Measurements from ENCODE around the gene MPIG6B.

MPIG6B gene

GRCh38 chr6:31739639-31740396 lies 16.6 kb downstream of the MPIG6B start, which contains the start of gene MSH5:
MSH5 (plus strand) TSS chr6:31740005; CDS start chr6:31740467, 462 bp downstream.
- peak; percentile 93 for DNase-seq

- DNase-seq, result no peak
Measured at GRCh38 chr6:31740397-31741223, 17.4 kb downstream of the MPIG6B start.

GRCh38 chr6:31741815-31742214 lies 18.6 kb downstream of the MPIG6B start:
- no peak for DNase-seq

GRCh38 chr6:31742894-31743293 lies 19.7 kb downstream of the MPIG6B start:
- no peak for DNase-seq

- no peak for DNase-seq
Measured at GRCh38 chr6:31744422-31744821, 21.2 kb downstream of the MPIG6B start.

- DNase-seq, result no peak
Measured at GRCh38 chr6:31749301-31750036, 26.3 kb downstream of the MPIG6B start.

- no peak for DNase-seq
Measured at GRCh38 chr6:31750411-31751022, 27.3 kb downstream of the MPIG6B start.

GRCh38 chr6:31752739-31753319 lies 29.7 kb downstream of the MPIG6B start:
- no peak for DNase-seq

GRCh38 chr6:31758281-31758680 lies 35.1 kb downstream of the MPIG6B start:
- DNase-seq, result no peak

GRCh38 chr6:31760790-31761189 lies 37.6 kb downstream of the MPIG6B start:
- no peak for DNase-seq

- DNase-seq, result no peak
Measured at GRCh38 chr6:31761343-31761742, 38.2 kb downstream of the MPIG6B start.

GRCh38 chr6:31762356-31762755 lies 39.2 kb downstream of the MPIG6B start, which contains the start of gene SAPCD1:
SAPCD1 (plus strand) TSS chr6:31762656; CDS start chr6:31763055, 399 bp downstream.
- DNase-seq, result no peak

- DNase-seq, result no peak
Measured at GRCh38 chr6:31762878-31763618, 39.9 kb downstream of the MPIG6B start.

GRCh38 chr6:31763619-31763940 lies 40.4 kb downstream of the MPIG6B start:
- DNase-seq, result no peak

- no peak for DNase-seq
Measured at GRCh38 chr6:31764198-31764597, 41.0 kb downstream of the MPIG6B start.

- DNase-seq, result no peak
Measured at GRCh38 chr6:31765559-31765909, 42.4 kb downstream of the MPIG6B start.

GRCh38 chr6:31765910-31766794 lies 43.0 kb downstream of the MPIG6B start:
- DNase-seq, result no peak

GRCh38 chr6:31767096-31767645 lies 44.0 kb downstream of the MPIG6B start:
- no peak for DNase-seq

- DNase-seq, result no peak
Measured at GRCh38 chr6:31768363-31769257, 45.4 kb downstream of the MPIG6B start.
